Activated naive CD8-positive, alpha-beta T cell treated with anti-CD3 and anti-CD28 coated beads, Interleukin-2, amount 10 ng/mL, durations not matched to agents 7 days and 5 days (primary cell): Measurements from ENCODE around the gene DACH2. TPM values are rescaled to one million over a fixed set of nuclear protein-coding genes. Genes with fewer than 3 reads are reported as not detected.

ENCODE experiments used
- ATAC-seq: fragments of 150-1000 bp; cut with Tn5 transposase; one replicate; pipeline ENCODE4 v1.10.0; 2021; ENCODE audit warnings: low read depth, moderate library complexity
- POLR2A ChIA-PET: fragments of 350-600 bp; sonication (Branson Sonifier 250); formaldehyde crosslinking; loops from one replicate; lab custom pipeline; 2021; ENCODE audit warnings: antibody characterized with exemption; lab: Charles Lee
- DNase-seq: peaks from one replicate; pipeline ENCODE4 v3.0.0; 2021
- H3K27ac Mint-ChIP-seq: one replicate; pipeline ENCODE4 v1.8.0; 2022; ENCODE audit warnings: mild to moderate bottlenecking, mixed read lengths
- H3K27me3 Mint-ChIP-seq: one replicate; pipeline ENCODE4 v1.8.0; 2022; ENCODE audit warnings: mild to moderate bottlenecking, moderate library complexity, mixed read lengths
- H3K36me3 Mint-ChIP-seq: one replicate; pipeline ENCODE4 v1.8.0; 2021; ENCODE audit warnings: mild to moderate bottlenecking, mixed read lengths
- H3K4me1 Mint-ChIP-seq: one replicate; pipeline ENCODE4 v1.8.0; 2021; ENCODE audit warnings: mixed read lengths
- H3K4me3 Mint-ChIP-seq: one replicate; pipeline ENCODE4 v1.8.0; 2022; ENCODE audit warnings: mild to moderate bottlenecking, moderate library complexity, mixed read lengths
- H3K9me3 Mint-ChIP-seq: one replicate; pipeline ENCODE4 v1.8.0; 2021; ENCODE audit warnings: mixed read lengths
- total RNA-seq, 2 experiments: library from RNA; stranded (reverse); gene quantifications; one replicate each; pipeline ENCODE4 v1.2.3, GENCODE V29; 2021

DACH2 gene
- total RNA-seq, 2 experiments from 2014 or later, result not detected

- DNase-seq, result no peak
- Mint-ChIP-seq H3K9me3 (no peaks in the 10 kb centered on the region), H3K27ac (no peak overlapping the region), H3K27me3 (no peaks in the 10 kb centered on the region), H3K4me1 (no peaks in the 10 kb centered on the region), H3K4me3 (no peak overlapping the region), H3K36me3 (no peaks in the 10 kb centered on the region)
- ATAC-seq, result no peak
- POLR2A ChIA-PET, result no interaction called here
These were observed 221.8 kb downstream of the DACH2 start for GRCh38 chrX:86369847-86370630.

GRCh38 chrX:86370927-86371326 lies 222.7 kb downstream of the DACH2 start:
- POLR2A ChIA-PET, result no interaction called here

GRCh38 chrX:86379209-86379608 lies 231.0 kb downstream of the DACH2 start:
- no peaks in the 10 kb centered on the region for H3K4me1 Mint-ChIP-seq
- H3K4me3 Mint-ChIP-seq, result no peak overlapping the region
- H3K9me3 Mint-ChIP-seq, result no peaks in the 10 kb centered on the region
- POLR2A ChIA-PET, result no interaction called here
- no peaks in the 10 kb centered on the region for H3K27me3 Mint-ChIP-seq
- no peaks in the 10 kb centered on the region for H3K36me3 Mint-ChIP-seq
- DNase-seq (no peak), ATAC-seq (no peak)
- H3K27ac Mint-ChIP-seq, result no peak overlapping the region

More at GRCh38 chrX:86370927-86371326, 222.7 kb downstream of the DACH2 start:
- Mint-ChIP-seq H3K4me1 (no peaks in the 10 kb centered on the region), H3K9me3 (no peaks in the 10 kb centered on the region), H3K27ac (no peak overlapping the region), H3K36me3 (no peaks in the 10 kb centered on the region), H3K27me3 (no peaks in the 10 kb centered on the region), H3K4me3 (no peak overlapping the region)
- DNase-seq (no peak), ATAC-seq (no peak)

GRCh38 chrX:86383681-86384540 lies 235.7 kb downstream of the DACH2 start:
- no peak overlapping the region for H3K4me3 Mint-ChIP-seq
- DNase-seq (no peak), ATAC-seq (no peak)
- no peak overlapping the region for H3K27ac Mint-ChIP-seq
- H3K36me3 Mint-ChIP-seq, result no peaks in the 10 kb centered on the region
- H3K9me3 Mint-ChIP-seq, result no peaks in the 10 kb centered on the region
- H3K4me1 Mint-ChIP-seq, result no peaks in the 10 kb centered on the region
- no peaks in the 10 kb centered on the region for H3K27me3 Mint-ChIP-seq
- POLR2A ChIA-PET, result no interaction called here

DNA sequence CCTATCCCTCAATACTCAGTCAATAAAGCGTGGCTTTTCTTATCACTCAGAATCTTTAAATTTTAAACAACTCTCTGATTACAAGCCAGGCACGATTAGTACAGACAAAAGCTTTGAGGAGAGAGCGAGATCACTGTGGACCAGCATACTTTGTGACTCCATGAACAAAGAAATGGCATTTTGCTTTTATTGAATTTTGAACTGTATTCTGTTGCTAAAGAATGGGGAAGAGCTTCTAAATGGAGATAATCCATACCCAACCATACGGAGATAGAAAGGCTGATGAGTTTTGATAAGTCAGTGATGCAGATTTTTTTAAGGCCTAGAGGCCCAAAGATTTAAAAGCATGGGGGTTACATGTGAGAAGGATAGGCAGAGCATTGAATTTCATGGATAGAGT lies 259.1 kb downstream of the DACH2 start:
- H3K4me3 Mint-ChIP-seq, result no peak overlapping the region
- no peak overlapping the region for H3K27ac Mint-ChIP-seq
- H3K27me3 Mint-ChIP-seq, result no peaks in the 10 kb centered on the region
- POLR2A ChIA-PET, result no interaction called here
- no peaks in the 10 kb centered on the region for H3K36me3 Mint-ChIP-seq
- no peaks in the 10 kb centered on the region for H3K9me3 Mint-ChIP-seq
- H3K4me1 Mint-ChIP-seq, result no peaks in the 10 kb centered on the region
- ATAC-seq (no peak), DNase-seq (no peak)

- Mint-ChIP-seq H3K4me1 (no peaks in the 10 kb centered on the region), H3K9me3 (no peaks in the 10 kb centered on the region), H3K27ac (no peak overlapping the region), H3K27me3 (no peaks in the 10 kb centered on the region), H3K36me3 (no peaks in the 10 kb centered on the region), H3K4me3 (no peak overlapping the region)
- POLR2A ChIA-PET, result no interaction called here
- no peak for ATAC-seq
- no peak for DNase-seq
These were observed 273.5 kb downstream of the DACH2 start for GRCh38 chrX:86421771-86422170.

DNA sequence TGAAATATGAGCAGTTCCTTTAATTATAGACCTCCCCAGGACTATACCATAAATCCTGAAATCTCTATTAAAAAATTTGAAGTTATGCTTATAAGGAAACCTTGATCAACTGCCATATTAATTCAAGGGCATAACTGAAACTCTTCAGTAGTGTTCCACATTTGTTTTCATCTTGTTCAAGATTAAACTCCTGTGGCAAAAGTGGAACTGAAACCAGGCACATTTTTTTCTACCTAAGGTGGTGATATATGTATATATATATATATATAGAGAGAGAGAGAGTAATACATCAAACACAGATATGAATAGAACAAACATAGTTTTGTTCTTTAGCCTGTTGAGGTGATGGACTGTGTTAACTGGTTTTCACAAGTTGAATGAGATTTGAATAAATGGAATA lies 287.9 kb downstream of the DACH2 start:
- Mint-ChIP-seq H3K27ac (no peak overlapping the region), H3K4me1 (no peaks in the 10 kb centered on the region), H3K27me3 (no peaks in the 10 kb centered on the region), H3K4me3 (no peak overlapping the region), H3K9me3 (no peaks in the 10 kb centered on the region), H3K36me3 (no peaks in the 10 kb centered on the region)
- ATAC-seq (no peak), DNase-seq (no peak)
- POLR2A ChIA-PET, result no interaction called here

DNA sequence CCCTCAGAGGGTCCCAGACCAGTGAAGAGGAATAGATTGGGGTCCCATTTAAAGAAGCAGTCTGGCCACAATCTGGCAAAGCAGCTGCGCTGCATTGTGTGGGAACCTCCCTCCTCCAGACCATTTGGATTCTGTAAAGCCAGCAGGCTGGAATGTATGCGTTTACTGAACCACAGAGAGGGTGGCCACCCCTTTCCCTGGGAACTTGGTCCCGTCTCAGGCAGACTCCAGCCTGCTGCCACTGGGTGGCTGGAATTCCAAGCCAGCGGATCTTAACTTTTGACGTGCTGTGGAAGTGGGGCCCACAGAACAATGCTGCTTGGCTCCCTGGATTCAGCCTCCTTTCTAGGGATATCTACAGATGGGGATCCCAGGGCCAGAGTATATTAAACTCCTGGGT lies 307.2 kb downstream of the DACH2 start:
- POLR2A ChIA-PET, result no interaction called here
- Mint-ChIP-seq H3K4me3 (no peak overlapping the region), H3K36me3 (no peaks in the 10 kb centered on the region), H3K4me1 (no peaks in the 10 kb centered on the region), H3K9me3 (peaks cover 3% of the 10 kb centered on the region), H3K27me3 (no peaks in the 10 kb centered on the region), H3K27ac (no peak overlapping the region)
- no peak for ATAC-seq
- no peak for DNase-seq

GRCh38 chrX:86460760-86461159 lies 312.5 kb downstream of the DACH2 start:
- H3K4me1 Mint-ChIP-seq, result no peaks in the 10 kb centered on the region

DNA sequence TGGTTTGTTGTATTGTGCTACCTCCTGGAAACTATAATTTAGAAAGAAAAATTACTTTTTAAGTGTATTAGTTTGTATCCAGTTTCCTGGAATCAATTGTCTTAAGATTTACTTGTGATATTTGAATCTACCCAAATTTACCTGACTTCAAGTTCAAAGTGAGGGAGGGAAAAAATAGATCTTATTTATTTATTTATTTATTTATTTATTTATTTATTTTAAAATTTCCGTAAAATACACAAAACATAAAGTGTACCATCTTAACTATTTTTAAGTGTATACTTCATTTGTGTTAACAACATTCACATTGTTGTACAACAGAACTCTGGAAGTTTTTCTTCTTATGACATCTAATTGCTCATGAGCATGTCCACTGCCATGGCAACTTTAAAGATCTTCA lies 356.0 kb downstream of the DACH2 start:
- Mint-ChIP-seq H3K27ac (no peak overlapping the region), H3K36me3 (no peaks in the 10 kb centered on the region), H3K4me3 (no peak overlapping the region), H3K27me3 (no peaks in the 10 kb centered on the region), H3K4me1 (no peaks in the 10 kb centered on the region), H3K9me3 (no peaks in the 10 kb centered on the region)
- POLR2A ChIA-PET, result no interaction called here
- ATAC-seq, result no peak
- DNase-seq, result no peak

More at GRCh38 chrX:86460760-86461159, 312.5 kb downstream of the DACH2 start:
- no peak for ATAC-seq
- POLR2A ChIA-PET, result no interaction called here
- DNase-seq, result no peak
- Mint-ChIP-seq H3K4me3 (no peak overlapping the region), H3K9me3 (no peaks in the 10 kb centered on the region), H3K27ac (no peak overlapping the region), H3K36me3 (no peaks in the 10 kb centered on the region), H3K27me3 (no peaks in the 10 kb centered on the region)

- no peaks in the 10 kb centered on the region for H3K9me3 Mint-ChIP-seq
- no peak for ATAC-seq
- no peaks in the 10 kb centered on the region for H3K27me3 Mint-ChIP-seq
- no peak for DNase-seq
- H3K4me1 Mint-ChIP-seq, result no peaks in the 10 kb centered on the region
- H3K36me3 Mint-ChIP-seq, result no peaks in the 10 kb centered on the region
- POLR2A ChIA-PET, result no interaction called here
- H3K4me3 Mint-ChIP-seq, result no peak overlapping the region
- H3K27ac Mint-ChIP-seq, result no peak overlapping the region
These were observed 359.1 kb downstream of the DACH2 start for GRCh38 chrX:86507331-86507730.

DNA sequence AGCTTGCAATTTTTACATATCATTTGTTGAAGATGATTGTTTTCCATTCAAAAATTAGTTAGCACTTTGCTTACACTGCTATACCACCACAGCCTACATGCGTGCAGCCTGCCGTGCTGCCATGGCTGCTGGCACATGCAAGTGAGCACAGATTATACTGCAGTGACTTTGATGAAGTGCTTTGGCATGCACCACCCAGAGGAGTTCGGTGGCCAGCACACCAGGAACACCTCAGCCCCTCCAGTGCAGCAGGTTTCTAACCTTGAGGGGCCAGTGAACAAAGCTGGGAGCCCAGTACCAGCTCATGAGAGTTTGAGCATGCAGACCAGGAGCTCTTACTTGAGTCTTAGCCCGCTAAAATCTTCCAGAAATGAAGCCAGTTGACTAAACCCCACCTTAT lies 431.5 kb downstream of the DACH2 start:
- no peak overlapping the region for H3K4me3 Mint-ChIP-seq
- ATAC-seq (no peak), DNase-seq (no peak)
- H3K27me3 Mint-ChIP-seq, result no peaks in the 10 kb centered on the region
- H3K4me1 Mint-ChIP-seq, result no peaks in the 10 kb centered on the region
- H3K27ac Mint-ChIP-seq, result no peak overlapping the region
- H3K36me3 Mint-ChIP-seq, result no peaks in the 10 kb centered on the region
- POLR2A ChIA-PET, result no interaction called here
- no peaks in the 10 kb centered on the region for H3K9me3 Mint-ChIP-seq

- Mint-ChIP-seq H3K4me1 (no peaks in the 10 kb centered on the region), H3K9me3 (peaks cover 2% of the 10 kb centered on the region), H3K36me3 (no peaks in the 10 kb centered on the region), H3K4me3 (no peak overlapping the region), H3K27me3 (no peaks in the 10 kb centered on the region), H3K27ac (no peak overlapping the region)
- ATAC-seq, result no peak
- no peak for DNase-seq
- POLR2A ChIA-PET, result no interaction called here
These were observed 456.4 kb downstream of the DACH2 start for GRCh38 chrX:86604607-86605006.

GRCh38 chrX:86696951-86697350 lies 548.7 kb downstream of the DACH2 start:
- Mint-ChIP-seq H3K4me1 (no peaks in the 10 kb centered on the region), H3K27ac (no peak overlapping the region), H3K36me3 (no peaks in the 10 kb centered on the region), H3K4me3 (no peak overlapping the region), H3K27me3 (no peaks in the 10 kb centered on the region), H3K9me3 (no peaks in the 10 kb centered on the region)
- POLR2A ChIA-PET, result no interaction called here
- ATAC-seq, result no peak
- no peak for DNase-seq
